ENCODE results near the gene ITPR3. TPM values are rescaled to one million over a fixed set of nuclear protein-coding genes. Genes with fewer than 3 reads are reported as not detected.

Gene ITPR3
- total RNA-seq, 1 donor from 2014 or later: 6.4 TPM

DNA sequence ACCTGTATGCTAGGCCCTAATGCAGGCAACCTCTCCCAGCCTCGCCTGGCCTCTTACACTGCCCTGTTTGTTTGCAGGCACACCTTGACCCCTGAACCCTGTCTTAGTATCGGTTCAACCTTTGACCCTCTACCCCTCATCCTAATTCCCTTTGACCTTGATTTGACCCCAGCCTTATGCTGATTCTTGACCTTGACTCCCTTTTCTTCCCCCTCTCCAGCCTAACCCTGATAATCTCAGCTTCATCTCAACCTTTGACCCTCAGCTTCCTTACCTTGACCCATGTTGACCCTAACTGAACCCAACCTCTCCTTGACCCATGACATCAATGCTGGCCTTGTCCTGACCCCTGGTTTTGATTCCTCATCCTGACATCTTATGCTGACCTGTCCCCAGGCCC, 56.6 kb downstream of the ITPR3 start:
- H3K36me3 Mint-ChIP-seq: no peaks in the 10 kb centered on the region
- H3K4me1 Mint-ChIP-seq: peaks cover 7% of the 10 kb centered on the region
- H3K27ac Mint-ChIP-seq: no peak overlapping the region
- H3K4me3 Mint-ChIP-seq: no peak overlapping the region
- no peaks in the 10 kb centered on the region for H3K9me3 Mint-ChIP-seq
- H3K27me3 Mint-ChIP-seq (ENCODE audit: low read depth): no peaks in the 10 kb centered on the region
- no peak for DNase-seq (ENCODE audit: low spot score in 2 of 2, unreplicated experiment in 2 of 2)
- no peak for TF ChIP-seq CTCF (IDR thresholded peaks at IDR 0.05; ENCODE audit: unreplicated experiment)

DNA sequence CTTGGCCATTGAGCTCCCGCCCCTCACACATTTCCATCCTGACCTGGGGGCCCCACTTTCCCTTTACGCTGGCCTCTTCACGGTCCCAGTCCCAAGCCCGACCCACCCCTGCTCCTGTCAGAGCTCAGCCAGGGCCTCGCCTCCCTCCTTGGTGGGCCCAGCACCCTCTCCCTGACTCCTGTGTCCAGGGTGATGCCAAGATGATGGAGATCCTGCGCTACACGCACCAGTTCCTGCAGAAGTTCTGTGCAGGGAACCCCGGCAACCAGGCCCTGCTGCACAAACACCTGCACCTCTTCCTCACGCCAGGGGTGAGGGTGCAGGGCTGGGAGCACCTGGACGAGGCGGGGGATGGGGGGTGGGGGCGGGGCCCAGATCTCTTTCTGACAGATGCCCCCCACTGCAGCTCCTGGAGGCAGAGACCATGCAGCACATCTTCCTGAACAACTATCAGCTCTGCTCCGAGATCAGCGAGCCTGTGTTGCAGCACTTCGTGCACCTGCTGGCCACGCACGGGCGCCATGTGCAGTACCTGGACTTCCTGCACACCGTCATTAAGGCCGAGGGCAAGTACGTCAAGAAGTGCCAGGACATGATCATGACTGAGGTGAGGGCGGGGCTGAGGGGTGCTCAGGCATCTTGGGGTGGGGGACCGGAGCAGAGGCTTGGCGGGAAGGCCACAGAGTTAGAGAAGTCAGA, 57.3 kb downstream of the ITPR3 start:
- no peaks in the 10 kb centered on the region for H3K36me3 Mint-ChIP-seq
- TF ChIP-seq CTCF (IDR thresholded peaks at IDR 0.05; ENCODE audit: unreplicated experiment): no peak
- no peak for DNase-seq (ENCODE audit: low spot score in 2 of 2, unreplicated experiment in 2 of 2)
- H3K4me1 Mint-ChIP-seq: peaks cover 6% of the 10 kb centered on the region
- H3K27me3 Mint-ChIP-seq (ENCODE audit: low read depth): no peaks in the 10 kb centered on the region
- no peak overlapping the region for H3K4me3 Mint-ChIP-seq
- no peak overlapping the region for H3K27ac Mint-ChIP-seq
- H3K9me3 Mint-ChIP-seq: no peaks in the 10 kb centered on the region

- Mint-ChIP-seq H3K36me3 (no peaks in the 10 kb centered on the region), H3K9me3 (no peaks in the 10 kb centered on the region), H3K4me3 (no peak overlapping the region), H3K27me3 (ENCODE audit: low read depth) (no peaks in the 10 kb centered on the region), H3K27ac (no peak overlapping the region), H3K4me1 (peaks cover 2% of the 10 kb centered on the region)
- no peak for TF ChIP-seq CTCF (IDR thresholded peaks at IDR 0.05; ENCODE audit: unreplicated experiment)
- DNase-seq (ENCODE audit: low spot score in 2 of 2, unreplicated experiment in 2 of 2): no peak
Observed at GRCh38 chr6:33678932-33679490, 57.9 kb downstream of the ITPR3 start.

GRCh38 chr6:33679761-33680160, 58.6 kb downstream of the ITPR3 start:
- Mint-ChIP-seq H3K27me3 (ENCODE audit: low read depth) (no peaks in the 10 kb centered on the region), H3K36me3 (no peaks in the 10 kb centered on the region), H3K27ac (no peak overlapping the region), H3K4me1 (no peaks in the 10 kb centered on the region), H3K4me3 (no peak overlapping the region), H3K9me3 (no peaks in the 10 kb centered on the region)
- no peak for DNase-seq (ENCODE audit: low spot score in 2 of 2, unreplicated experiment in 2 of 2)
- TF ChIP-seq CTCF (IDR thresholded peaks at IDR 0.05; ENCODE audit: unreplicated experiment): no peak

DNA sequence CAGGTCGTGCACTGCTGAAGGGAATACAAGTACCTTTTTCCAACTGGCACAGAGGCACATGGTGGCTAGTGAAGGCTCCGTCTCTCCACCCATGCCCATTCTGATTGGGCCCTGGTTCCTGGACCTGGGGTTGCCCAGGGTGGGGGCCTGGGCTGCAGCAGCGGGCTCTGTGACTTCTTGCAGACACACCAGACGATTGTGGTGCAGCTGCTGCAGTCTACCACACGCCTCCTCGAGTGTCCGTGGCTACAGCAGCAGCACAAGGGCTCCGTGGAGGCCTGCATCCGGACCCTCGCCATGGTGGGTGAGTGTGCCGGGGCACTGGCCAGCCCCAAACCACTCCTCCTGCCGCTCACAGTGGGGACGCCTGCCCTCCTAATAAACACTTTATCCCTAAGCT, 61.2 kb downstream of the ITPR3 start:
- DNase-seq (ENCODE audit: low spot score in 2 of 2, unreplicated experiment in 2 of 2): no peak
- Mint-ChIP-seq H3K9me3 (no peaks in the 10 kb centered on the region), H3K36me3 (no peaks in the 10 kb centered on the region), H3K4me3 (no peak overlapping the region), H3K4me1 (no peaks in the 10 kb centered on the region), H3K27ac (no peak overlapping the region), H3K27me3 (ENCODE audit: low read depth) (no peaks in the 10 kb centered on the region)
- TF ChIP-seq CTCF (IDR thresholded peaks at IDR 0.05; ENCODE audit: unreplicated experiment): no peak
